ENCODE measurements around the gene C5orf63.

DNA sequence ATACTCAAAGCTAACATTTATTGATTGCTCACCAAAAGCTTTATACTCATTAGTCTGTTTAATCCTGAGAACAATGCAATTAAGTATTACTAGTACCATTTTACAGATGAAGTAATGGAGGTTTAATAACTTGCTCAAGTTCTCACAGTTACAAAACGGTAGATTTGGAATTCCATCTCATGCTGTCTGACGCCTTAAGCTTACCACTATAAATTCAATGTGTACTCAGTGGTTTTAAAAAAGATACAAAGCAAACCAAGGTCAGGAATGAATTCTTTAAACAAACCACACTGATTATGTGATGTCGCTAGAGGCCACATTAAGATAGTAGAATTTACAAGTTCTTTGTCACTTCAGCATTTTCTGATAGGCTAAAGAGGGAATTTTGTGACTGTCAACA lies 1.2 kb upstream of the C5orf63 start:
- TF ChIP-seq, protein P1, sequence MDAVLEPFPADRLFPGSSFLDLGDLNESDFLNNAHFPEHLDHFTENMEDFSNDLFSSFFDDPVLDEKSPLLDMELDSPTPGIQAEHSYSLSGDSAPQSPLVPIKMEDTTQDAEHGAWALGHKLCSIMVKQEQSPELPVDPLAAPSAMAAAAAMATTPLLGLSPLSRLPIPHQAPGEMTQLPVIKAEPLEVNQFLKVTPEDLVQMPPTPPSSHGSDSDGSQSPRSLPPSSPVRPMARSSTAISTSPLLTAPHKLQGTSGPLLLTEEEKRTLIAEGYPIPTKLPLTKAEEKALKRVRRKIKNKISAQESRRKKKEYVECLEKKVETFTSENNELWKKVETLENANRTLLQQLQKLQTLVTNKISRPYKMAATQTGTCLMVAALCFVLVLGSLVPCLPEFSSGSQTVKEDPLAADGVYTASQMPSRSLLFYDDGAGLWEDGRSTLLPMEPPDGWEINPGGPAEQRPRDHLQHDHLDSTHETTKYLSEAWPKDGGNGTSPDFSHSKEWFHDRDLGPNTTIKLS (IDR thresholded peaks at IDR 0.05; ENCODE audit: borderline replicate concordance, low read depth), result no peak
- TF ChIP-seq TAF1 (IDR thresholded peaks at IDR 0.05; ENCODE audit: control insufficient read depth, extremely low read depth, insufficient read depth, low read length, severe bottlenecking), result no peak
- TF ChIP-seq THRA (IDR thresholded peaks at IDR 0.05), result no peak
- TF ChIP-seq, protein P2, sequence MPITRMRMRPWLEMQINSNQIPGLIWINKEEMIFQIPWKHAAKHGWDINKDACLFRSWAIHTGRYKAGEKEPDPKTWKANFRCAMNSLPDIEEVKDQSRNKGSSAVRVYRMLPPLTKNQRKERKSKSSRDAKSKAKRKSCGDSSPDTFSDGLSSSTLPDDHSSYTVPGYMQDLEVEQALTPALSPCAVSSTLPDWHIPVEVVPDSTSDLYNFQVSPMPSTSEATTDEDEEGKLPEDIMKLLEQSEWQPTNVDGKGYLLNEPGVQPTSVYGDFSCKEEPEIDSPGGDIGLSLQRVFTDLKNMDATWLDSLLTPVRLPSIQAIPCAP (CRISPR knock-in tag; IDR thresholded peaks at IDR 0.05; ENCODE audit: borderline replicate concordance), result no peak
- TF ChIP-seq RAD21 (CRISPR knock-in tag; conservative IDR thresholded peaks at IDR 0.05 in 1 of 2, IDR thresholded peaks at IDR 0.05 in 1 of 2), result no peak
